Calu3 (cell line): Measurements from ENCODE around the gene LRRC47. TPM values are rescaled to one million over a fixed set of nuclear protein-coding genes. Genes with fewer than 3 reads are reported as not detected.

Source experiments
- BruUV-seq: library from RNA; stranded (reverse); fragments of 400-500 nt; replicated peaks from 2 replicates; lab custom pipeline; 2021; lab: Mats Ljungman, UMichigan
- CTCF ChIA-PET: fragments of 300-600 bp; sonication (Branson Sonifier 250); formaldehyde crosslinking; loops from one replicate; lab custom pipeline; 2022; ENCODE audit warnings: antibody characterized with exemption; lab: Charles Lee
- DNase-seq: peaks from one replicate; pipeline ENCODE4 v3.0.0; 2022
- H3K27ac Mint-ChIP-seq: one replicate; pipeline ENCODE4 v1.8.0; 2022; ENCODE audit warnings: mixed read lengths; ENCODE audit not compliant: unreplicated experiment
- H3K27me3 Mint-ChIP-seq: one replicate; pipeline ENCODE4 v1.8.0; 2022; ENCODE audit warnings: mixed read lengths; ENCODE audit not compliant: unreplicated experiment
- H3K36me3 Mint-ChIP-seq: one replicate; pipeline ENCODE4 v1.8.0; 2022; ENCODE audit warnings: mild to moderate bottlenecking, moderate library complexity, mixed read lengths; ENCODE audit not compliant: insufficient read depth, unreplicated experiment
- H3K4me1 Mint-ChIP-seq: one replicate; pipeline ENCODE4 v1.8.0; 2022; ENCODE audit warnings: mild to moderate bottlenecking, low read depth, mixed read lengths; ENCODE audit not compliant: unreplicated experiment
- H3K4me3 Mint-ChIP-seq: one replicate; pipeline ENCODE4 v1.8.0; 2022; ENCODE audit warnings: mild to moderate bottlenecking, low read depth, moderate library complexity, mixed read lengths; ENCODE audit not compliant: unreplicated experiment
- H3K9me3 Mint-ChIP-seq: one replicate; pipeline ENCODE4 v1.8.0; 2022; ENCODE audit warnings: low read depth, mixed read lengths; ENCODE audit not compliant: unreplicated experiment
- intact Hi-C: fragments of 100-400 bp; cut with micrococcal nuclease; formaldehyde crosslinking; loops from one replicate; pipeline ENCODE4 v1.10.0; 2022; ENCODE audit not compliant: unreplicated experiment
- total RNA-seq: library from RNA; stranded (reverse); gene quantifications from 2 replicates; pipeline ENCODE4 v1.2.3, GENCODE V29; 2022
- TF ChIP-seq, protein P1 (sequence below): fragments of 200-600 bp; IDR thresholded peaks from one replicate; pipeline ENCODE4 v1.8.0; 2022; ENCODE audit warnings: antibody characterized with exemption; ENCODE audit not compliant: unreplicated experiment

Gene LRRC47
- total RNA-seq, 1 experiment from 2014 or later: 35.8 TPM

DNA sequence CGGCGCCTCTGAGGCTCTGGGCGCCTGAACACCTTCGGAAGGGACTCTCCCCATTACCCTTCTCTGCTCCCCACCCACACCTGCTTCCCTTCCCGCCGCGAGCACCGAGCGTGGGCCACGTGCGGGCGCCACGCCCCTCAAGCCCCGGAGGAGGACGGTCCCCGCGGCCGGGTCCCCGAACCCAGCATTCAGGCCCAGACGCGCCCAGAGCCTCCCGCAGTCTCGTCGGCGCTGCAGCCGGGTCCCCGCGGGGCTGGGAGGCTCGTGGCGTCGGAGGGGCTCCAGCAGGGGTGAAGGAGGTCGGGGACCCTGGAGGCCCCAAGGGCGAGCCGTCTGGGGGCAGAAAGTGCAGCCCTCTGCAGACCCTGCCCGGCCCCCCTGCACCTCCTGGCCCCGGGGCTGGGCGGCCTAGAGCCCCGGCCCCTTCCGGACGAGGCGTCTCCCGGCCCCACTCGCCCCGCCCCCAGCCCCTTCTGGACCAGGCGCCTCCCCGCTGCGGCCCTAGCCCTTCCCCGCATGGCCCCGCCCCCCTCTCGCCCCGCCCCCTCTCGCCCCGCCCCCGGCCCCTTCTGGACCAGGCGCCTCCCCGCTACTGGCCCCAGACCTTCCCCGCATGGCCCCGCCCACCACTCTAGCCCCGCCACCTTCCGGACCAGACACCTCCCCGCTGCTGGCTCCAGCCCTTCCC, 24.1 kb downstream of the LRRC47 start:
- H3K9me3 Mint-ChIP-seq: no peaks in the 10 kb centered on the region
- peaks cover 5% of the 10 kb centered on the region for H3K27me3 Mint-ChIP-seq
- H3K27ac Mint-ChIP-seq: no peak overlapping the region
- BruUV-seq: no TSS peak
- TF ChIP-seq, protein P1, sequence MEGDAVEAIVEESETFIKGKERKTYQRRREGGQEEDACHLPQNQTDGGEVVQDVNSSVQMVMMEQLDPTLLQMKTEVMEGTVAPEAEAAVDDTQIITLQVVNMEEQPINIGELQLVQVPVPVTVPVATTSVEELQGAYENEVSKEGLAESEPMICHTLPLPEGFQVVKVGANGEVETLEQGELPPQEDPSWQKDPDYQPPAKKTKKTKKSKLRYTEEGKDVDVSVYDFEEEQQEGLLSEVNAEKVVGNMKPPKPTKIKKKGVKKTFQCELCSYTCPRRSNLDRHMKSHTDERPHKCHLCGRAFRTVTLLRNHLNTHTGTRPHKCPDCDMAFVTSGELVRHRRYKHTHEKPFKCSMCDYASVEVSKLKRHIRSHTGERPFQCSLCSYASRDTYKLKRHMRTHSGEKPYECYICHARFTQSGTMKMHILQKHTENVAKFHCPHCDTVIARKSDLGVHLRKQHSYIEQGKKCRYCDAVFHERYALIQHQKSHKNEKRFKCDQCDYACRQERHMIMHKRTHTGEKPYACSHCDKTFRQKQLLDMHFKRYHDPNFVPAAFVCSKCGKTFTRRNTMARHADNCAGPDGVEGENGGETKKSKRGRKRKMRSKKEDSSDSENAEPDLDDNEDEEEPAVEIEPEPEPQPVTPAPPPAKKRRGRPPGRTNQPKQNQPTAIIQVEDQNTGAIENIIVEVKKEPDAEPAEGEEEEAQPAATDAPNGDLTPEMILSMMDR: no peak
- CTCF ChIA-PET: interaction anchor here (0.7 kb wide), 1 partner anchor 44 kb away, joined by 3 read pairs; no protein-coding TSS in a partner anchor
- intact Hi-C loops: no loop called here
- no peaks in the 10 kb centered on the region for H3K36me3 Mint-ChIP-seq
- no peaks in the 10 kb centered on the region for H3K4me1 Mint-ChIP-seq
- peak overlapping the region; percentile 71 for H3K4me3 Mint-ChIP-seq
- peak; percentile 89 for DNase-seq

DNA sequence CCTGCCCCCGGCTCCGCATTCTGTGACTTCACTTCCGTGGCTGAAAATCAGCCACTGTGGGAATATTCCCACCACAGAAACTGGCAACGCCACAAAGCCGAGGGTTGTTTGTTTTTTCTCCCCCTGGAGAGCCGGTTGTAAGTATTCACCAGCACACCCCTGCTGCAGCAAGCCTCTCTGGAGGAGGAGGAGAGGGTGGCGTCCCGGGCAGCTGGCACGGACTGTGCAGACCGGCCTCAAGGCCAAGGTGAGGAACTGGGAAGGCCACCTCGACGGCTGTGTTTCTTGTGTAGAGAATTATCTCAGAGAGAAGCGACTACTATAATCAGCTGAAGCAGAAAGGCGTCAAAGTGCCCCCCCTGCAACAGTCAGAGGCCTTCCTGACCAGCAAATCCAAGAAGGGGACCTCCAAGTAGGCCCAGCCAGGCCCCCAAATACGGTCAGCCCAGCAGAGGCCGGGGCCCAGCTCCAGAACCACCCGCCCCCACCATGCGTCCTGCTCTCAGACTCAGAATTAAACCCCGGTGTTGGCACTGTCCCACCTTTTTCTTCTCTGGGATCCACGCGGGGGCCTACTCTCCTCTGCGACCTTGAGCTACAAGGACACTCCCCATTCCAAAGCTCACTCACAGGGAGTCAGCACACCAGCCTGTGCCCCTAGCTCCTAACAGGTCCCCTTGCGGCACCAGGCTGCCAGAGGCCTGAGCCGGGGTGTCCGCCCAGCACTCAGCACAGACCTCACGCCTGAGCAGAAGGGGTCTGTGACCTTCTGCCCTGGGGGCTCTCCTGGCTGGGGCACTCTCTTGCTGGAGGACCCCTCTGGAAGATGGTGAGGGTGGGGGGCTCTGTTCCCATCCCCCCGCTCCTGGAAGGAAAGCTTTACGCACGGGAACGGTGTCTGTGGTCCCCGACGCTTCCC, 24.9 kb downstream of the LRRC47 start:
- DNase-seq: no peak
- BruUV-seq: no TSS peak
- H3K4me3 Mint-ChIP-seq: peak overlapping the region; percentile 71
- H3K27ac Mint-ChIP-seq: no peak overlapping the region
- CTCF ChIA-PET: interaction anchor here (0.7 kb wide), 1 partner anchor 44 kb away, joined by 3 read pairs; no protein-coding TSS in a partner anchor
- peaks cover 13% of the 10 kb centered on the region for H3K27me3 Mint-ChIP-seq
- no peaks in the 10 kb centered on the region for H3K9me3 Mint-ChIP-seq
- H3K4me1 Mint-ChIP-seq: no peaks in the 10 kb centered on the region
- TF ChIP-seq, protein P1: no peak
- intact Hi-C loops: no loop called here
- no peaks in the 10 kb centered on the region for H3K36me3 Mint-ChIP-seq

DNA sequence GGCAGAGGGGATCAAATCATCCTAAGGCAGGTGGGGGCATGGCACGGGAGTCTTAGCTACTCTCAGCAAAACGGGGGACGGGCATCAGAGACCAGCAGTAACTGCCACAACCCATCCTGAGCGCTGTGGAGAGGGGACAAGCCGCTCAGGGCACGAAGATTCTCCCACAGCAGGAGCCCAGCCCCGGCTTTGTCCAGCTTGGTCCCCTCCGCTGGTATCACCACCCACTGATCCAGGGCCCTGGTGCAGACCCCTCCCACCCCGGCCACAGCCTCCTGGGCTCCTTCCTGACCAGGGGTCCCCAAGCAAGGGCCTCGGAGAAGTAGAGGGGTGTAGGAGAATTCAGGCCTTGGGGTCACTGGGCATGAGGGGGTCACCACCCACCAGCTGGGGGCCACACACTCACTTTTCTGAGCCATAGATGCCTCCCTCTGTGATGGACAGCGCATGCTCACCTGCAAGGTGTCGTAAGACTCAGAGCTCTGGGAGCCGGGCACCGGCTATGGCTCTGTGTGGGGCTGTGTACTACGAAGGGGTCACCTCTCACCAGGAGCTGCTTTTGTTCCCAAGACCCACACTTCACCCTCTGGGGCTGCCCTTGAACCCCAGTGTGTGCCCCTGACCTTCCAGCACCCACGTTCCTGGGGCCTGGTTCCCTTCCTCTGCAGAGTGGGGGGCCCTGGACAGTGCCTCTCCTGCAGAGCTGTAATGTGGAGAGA, 26.1 kb downstream of the LRRC47 start:
- H3K27ac Mint-ChIP-seq: no peak overlapping the region
- H3K27me3 Mint-ChIP-seq: peaks cover 25% of the 10 kb centered on the region
- H3K4me3 Mint-ChIP-seq: no peak overlapping the region
- H3K36me3 Mint-ChIP-seq: no peaks in the 10 kb centered on the region
- CTCF ChIA-PET: no interaction called here
- H3K4me1 Mint-ChIP-seq: no peaks in the 10 kb centered on the region
- intact Hi-C loops: no loop called here
- no peaks in the 10 kb centered on the region for H3K9me3 Mint-ChIP-seq
- TF ChIP-seq, protein P1: no peak
- DNase-seq: no peak
- BruUV-seq: no TSS peak

DNA sequence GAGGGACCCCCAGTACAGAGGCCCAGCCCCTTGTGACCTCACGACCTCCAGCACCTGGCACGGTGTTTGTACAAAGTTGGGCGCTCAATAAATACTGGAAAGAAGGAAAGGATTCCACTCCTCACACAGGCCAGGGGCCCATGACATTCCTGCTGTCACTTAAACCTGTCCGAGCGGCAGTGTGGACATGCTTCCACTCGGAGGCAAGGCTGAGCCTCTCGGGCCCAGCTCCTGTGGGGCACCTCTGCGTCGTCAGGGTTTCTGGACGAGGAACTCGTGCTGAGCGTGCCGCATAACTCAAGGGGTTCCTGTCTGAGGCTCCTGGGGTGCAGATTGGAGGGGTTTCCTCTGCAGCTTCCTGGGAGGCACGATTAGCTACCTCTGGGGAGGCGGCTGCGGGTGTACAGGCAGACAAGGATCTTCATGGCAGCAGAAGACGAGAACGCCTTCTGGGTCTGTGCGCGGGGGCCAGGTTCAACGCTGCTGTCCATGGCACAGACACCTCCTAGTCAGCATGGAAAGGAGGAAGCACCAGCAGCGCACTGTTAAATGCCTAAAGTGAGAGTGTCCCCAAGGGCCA, 27.4 kb downstream of the LRRC47 start:
- no peaks in the 10 kb centered on the region for H3K4me1 Mint-ChIP-seq
- intact Hi-C loops: no loop called here
- BruUV-seq: no TSS peak
- no peaks in the 10 kb centered on the region for H3K36me3 Mint-ChIP-seq
- no peak overlapping the region for H3K4me3 Mint-ChIP-seq
- no peaks in the 10 kb centered on the region for H3K9me3 Mint-ChIP-seq
- peaks cover 38% of the 10 kb centered on the region for H3K27me3 Mint-ChIP-seq
- no peak overlapping the region for H3K27ac Mint-ChIP-seq
- TF ChIP-seq, protein P1: no peak
- DNase-seq: no peak
- CTCF ChIA-PET: no interaction called here
